GM19455 (cell line): ENCODE measurements around the gene TAS2R3.
"Not testable (repeated sequence)": the region's sequence is repeated elsewhere in the genome, so short reads cannot be mapped to it uniquely, and the experiment has no call there.

ENCODE experiments used
- ATAC-seq: cut with Tn5 transposase; IDR thresholded peaks from one replicate; pipeline ENCODE4 v1.9.1; 2021; ENCODE audit not compliant: unreplicated experiment

Gene TAS2R3, protein sequence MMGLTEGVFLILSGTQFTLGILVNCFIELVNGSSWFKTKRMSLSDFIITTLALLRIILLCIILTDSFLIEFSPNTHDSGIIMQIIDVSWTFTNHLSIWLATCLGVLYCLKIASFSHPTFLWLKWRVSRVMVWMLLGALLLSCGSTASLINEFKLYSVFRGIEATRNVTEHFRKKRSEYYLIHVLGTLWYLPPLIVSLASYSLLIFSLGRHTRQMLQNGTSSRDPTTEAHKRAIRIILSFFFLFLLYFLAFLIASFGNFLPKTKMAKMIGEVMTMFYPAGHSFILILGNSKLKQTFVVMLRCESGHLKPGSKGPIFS

DNA sequence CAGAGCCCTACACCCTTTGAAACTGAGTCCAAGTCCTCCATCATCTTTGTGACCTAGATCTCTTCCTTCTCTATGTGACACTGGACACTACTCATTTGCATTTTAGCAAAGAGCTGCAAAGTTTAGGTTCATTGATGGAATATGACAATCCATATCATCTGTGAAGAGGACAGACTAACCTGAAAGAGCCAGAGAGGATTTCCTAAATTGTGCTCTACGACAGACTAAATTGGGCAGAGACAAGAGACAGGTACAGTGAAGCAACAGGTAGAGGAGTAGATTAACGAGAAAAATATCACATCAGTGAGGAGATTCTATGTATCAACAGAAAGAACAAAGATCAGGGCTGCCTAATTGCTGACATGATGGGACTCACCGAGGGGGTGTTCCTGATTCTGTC, at the start of gene TAS2R3:
Gene TAS2R3, plus strand, starts transcription at position 301 of the 400 bp plus-strand sequence. Its CDS starts 62 bp downstream, at position 363.
- no peak for ATAC-seq

DNA sequence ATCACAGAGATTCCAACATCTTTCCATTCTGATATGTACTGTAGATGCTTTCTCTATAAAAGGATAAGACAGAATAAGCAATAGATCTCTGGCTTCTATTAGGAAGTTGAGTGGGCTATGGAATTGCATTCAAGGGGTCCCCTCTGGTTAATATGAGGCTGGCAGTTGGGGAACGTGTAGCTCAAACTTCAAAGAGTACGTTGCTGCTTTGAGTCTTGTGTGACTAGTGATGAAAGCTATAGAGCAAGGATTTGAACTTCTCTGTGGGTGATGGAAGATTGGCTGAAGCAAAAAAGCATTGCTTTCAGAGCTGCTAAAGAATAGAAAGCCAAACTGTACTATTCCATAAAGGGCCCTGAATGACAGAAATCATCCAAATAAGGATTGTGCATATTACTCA, 49.3 kb upstream of the TAS2R3 start:
- no peak for ATAC-seq

DNA sequence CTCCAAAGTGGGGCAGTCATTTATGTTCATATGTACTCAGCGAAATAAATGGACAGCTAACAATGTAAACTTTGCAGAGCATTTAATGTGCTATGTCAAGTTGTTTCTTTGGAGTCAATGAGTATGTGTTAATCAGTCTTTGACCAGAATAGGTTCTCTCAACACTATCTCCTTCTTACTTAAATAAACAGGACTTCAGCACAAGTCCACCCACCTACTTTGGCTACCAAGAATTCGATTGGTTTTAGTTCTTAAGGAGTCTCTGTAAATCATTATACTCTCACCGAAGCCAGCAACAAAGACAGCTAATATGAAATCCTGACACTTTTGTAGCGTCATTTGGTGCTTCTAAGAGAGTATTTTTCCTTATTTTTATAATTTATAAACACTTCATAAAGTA, 48.9 kb upstream of the TAS2R3 start:
- ATAC-seq, result no peak

DNA sequence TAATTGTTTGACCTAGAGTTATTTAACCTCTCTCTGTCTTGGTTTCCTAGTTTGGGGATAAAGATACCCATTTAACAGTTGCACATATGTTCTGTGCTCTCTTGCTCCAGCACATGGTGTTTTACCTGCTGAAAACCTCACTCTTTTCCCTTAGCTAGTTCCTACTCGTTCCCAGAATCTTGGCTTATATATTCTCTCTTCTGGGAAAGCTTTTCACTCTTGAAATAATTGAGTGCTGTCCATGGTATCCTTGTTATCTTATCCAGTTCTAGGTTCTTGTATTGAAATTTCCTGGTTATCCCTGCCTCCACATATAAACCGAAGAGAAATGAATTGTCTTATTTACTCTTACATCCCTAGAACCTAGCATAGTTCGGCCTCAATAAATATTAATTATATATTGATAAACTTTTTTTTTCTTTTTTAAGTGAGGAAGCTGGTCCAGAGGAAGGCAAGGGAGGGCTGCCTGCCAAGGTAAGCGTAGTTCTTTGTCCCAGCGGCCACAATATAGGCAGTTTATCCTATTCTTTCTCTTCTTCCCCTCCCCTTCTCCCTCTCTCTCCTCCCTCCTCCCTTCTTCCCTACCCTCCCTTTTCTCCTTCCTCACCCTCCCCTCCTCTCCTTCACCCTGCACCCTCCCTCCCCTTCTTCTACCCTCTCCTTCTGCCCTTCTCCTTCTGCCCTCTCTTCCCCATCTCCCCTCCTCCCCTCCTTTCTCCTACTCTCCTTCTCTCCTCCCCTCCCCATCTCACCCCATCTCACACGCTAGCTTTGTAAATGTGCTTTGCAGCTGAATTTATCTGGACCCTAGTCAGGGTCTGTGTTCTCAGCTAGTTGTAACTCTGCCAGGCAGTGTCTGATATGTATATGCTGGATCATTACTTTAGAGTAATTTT, 47.9 kb upstream of the TAS2R3 start:
- no peak for ATAC-seq

DNA sequence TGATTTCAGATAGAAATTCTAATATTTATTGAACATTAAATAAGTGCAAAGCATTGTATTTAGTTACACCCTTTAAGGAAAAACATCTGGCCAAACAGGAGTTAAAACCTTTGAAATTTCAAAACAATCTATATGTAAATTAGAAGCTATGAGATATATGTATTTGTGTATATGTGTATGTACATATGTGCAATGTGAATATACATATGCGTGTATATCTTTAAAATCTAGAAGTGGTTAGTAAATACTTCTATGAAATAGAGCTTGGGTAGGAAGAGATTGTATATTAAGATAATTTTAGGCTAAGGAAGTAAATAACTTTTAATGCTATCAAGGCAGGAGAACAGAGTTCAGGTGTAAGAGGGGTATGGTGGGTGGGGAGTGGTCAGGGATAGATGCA, 46.4 kb upstream of the TAS2R3 start:
- no peak for ATAC-seq

DNA sequence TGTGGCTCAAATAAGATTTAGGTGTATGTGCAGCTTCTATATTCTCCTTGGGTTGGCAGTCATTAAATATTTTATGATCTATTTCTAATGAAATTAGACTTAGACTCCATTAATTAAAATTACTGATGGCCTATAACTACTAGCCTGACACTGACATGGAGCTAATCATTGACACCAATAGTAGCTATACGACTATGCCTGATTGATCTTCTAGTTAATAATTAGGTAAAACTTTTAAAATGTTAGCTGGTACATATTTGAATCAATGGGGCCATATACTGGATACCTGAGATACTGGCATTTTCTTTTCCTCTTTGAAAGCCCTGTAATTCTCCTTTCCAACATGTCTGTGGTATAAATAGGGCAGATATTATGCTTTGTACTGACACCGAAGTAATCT, 41.4 kb upstream of the TAS2R3 start:
- ATAC-seq, result no peak

DNA sequence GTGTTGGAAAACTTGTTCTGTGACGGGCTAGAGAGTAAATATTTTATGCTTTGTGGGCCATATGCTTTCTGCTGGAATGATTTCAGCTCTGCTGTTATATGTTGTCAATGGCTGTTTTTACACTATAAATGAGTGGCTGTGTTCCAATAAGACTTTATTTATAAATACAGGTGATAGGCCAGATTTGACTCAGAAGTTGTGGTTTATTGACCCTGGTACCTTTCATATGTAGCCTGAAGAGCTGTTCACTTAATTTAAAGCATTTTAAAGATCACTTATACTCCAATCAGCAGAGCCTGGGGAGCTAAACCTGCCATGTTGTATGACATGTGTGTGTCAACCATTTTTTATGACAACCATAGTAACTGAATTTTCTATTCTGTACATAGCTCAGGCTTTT, 34.9 kb upstream of the TAS2R3 start:
- no peak for ATAC-seq

DNA sequence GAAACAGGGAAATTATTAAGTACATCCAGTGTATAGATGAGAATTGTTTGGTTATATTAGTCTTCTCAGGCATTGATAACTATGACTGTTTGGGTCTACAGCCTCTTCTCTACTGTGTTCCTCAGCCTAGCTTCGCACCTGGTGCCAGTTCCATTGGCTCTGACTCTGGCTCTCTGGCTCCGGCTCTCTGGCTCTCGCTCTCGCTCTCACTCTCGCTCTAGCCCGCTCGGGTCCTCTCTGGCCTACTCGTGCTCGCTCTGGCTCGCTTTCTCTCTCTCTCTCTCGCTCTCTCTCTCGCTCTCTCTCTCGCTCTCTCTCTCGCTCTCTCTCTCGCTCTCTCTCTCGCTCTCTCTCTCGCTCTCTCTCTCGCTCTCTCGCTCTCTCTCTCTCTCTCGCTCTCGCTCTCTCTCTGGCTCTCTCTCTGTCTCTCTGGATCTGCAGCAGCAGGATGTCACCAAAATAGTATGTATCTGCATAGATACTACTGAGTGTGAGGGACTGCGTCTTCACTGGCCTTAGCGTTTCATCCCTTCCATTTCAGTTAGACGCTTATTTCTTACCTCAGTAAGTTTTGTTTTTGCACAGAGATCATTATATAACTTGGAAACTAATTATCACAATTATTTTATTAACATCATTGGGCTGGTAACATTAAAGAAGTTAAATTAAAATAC, 32.3 kb upstream of the TAS2R3 start:
- ATAC-seq, result no peak

DNA sequence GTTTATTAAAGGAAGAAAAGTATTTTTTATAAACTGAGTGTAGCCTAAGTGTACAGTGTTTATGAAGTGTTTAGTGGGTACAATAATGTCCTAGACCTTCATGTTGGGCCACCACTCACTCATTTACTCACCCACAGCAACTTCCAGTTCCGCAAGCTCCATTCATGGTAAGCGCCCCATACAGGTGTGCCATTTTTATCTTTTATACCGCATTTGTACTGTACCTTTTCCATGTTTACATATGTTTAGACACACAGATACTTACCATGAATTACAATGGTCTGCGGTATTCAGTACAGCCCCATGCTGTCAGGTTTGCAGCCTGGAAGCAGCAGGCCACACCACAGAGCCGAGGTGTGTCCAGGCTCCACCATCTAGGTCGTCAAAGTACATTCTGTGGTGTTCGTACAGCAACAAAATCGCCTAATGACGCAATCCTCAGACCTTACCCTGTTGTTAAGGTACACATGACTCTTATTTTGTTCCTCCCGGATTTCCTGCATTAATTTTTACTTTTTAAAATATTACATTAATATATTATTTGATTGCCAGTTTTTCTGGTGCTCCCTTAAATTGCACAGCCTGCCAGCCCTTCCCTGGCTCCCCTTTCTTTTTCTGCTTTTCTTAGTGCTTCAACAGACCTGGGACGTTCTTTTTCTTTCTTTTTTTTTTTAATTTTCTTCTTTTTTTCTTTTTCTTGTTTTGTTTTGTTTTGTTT, 26.6 kb upstream of the TAS2R3 start:
- no peak for ATAC-seq

DNA sequence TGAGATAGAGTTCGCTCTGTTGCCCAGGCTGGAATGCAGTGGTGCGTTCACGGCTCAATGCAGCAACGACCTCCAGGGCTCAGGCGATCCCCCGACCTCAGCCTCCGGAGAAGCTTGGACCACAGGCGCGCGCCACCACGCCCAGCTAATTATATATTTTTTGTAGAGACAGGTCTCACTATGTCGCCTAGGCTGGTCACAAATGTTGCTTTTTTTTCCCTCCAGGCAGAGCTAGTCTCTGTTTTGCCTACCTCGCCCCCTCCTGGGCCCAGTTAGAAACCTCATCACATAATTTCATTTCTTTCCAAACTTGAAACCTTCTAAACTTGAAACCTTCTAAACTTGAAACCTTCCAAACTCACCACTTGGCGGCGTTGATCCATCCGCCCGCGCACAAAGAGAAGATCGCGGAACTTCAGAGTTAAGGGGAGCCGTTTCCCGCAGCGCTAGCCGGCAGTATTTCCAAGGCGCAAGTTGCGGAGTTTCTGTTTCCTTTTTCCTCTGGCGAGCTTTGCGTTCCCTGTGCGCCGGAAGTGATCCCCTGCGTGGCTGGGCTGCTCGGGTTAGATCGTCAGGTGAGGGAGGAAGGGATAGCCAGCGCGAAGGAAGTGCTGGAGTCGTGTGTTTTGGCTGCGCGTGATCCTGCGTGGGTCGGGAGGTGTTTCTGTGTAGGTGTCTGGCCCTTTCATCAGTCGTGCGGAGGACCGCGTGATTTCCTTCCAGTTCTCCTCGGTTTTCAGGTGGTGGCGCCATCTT, 25.9 kb upstream of the TAS2R3 start, which contains the start of gene SSBP1:
Gene SSBP1, plus strand, starts transcription at position 523 of the 756 bp plus-strand sequence. CDS start 809 bp downstream, outside the sequence.
- peak; percentile 90 for ATAC-seq

DNA sequence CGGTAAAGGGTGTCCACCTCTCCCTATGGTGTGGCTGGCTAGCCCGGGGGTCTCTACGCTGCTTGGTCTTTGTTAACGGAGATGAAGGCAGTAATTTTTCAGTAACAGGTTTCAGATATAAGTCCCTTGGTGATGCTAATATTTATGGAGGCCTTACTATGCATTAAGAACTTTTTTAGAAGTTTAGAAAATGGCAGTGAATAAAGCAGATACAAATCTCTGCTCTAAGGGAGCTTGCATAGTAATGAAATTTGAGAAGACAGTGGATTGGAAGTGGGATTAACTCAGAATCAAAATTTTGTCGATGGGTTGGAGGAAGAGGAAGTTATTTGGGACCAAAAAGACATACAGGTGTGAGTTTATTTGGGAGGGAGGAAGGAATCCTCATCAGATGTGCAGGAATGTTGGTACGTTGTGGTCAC, 25.3 kb upstream of the TAS2R3 start:
- no peak for ATAC-seq

DNA sequence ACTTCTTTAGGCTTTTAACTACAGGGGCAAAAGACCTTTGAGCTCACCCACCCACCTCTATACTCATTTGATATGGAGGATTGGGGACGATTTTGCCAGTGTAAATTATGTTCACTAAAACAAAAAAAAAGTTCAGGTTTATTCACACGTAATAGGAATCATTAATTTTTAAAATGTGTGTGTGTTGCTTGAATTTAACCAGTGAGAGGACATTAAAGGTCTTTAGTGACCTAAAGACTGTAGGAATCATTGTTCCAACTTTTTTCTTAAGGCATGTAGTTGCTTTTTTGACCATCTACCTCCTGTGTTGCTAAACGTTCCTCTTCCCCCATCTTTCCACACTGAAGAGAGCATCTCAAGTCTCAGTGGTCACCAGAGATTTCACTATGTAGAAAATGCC, 24.6 kb upstream of the TAS2R3 start:
- ATAC-seq, result no peak

DNA sequence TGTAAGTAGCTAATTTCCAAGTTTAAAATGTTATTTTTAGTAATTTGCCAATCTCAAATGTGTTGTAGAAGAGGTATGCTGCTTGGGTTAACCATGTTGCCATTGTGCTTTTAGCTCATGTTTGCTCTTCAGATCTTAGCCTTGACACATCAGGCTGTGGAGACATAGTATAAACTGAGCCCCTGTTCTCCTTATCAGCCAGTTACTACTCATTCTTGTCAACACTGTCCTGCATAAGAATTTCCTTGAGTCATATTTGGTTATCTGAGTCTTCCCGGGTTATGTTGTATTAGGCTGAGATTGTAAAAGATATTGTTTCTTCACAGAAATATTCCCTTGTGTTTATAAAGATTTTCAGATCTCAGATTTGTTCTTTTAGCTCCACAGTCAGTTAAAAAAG, 21.7 kb upstream of the TAS2R3 start:
- no peak for ATAC-seq

DNA sequence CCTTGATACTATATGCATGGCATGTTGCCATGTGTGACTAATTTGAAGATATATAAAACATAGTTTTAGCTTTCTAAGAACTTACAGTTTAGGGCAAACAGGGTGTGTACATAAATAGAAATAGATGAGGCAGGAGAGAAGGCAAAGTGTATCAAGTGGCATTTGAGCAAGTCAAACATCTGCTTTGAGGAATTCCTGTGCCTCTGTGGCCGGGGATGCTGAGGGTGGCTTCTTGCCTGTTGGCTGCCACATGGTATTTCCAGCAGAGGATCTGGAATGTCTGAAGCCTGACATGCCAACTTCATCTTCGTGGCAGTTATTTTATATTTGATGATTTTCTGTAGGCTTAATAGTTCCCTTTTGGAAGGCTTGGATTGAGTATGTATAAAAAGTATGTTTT, 19.8 kb upstream of the TAS2R3 start:
- ATAC-seq, result no peak

DNA sequence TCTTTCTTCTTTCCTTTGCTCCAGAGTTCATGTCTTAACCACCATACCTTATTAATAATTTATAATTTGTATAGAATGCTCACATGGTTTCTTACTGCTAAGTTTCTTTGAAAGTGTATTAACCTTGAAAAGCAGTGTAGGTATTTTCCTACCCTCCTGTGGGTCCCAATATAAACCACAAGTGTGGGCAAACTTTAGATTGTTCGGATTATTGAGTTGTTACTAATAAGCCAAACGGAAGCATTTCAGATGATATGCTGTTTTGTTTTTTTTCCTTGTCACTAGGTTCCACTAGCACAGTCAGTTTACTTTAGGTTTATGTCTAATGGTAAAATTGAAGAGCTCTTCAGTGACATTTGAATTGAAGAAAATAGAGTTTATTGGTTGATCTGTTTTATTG, 15.5 kb upstream of the TAS2R3 start:
- no peak for ATAC-seq

DNA sequence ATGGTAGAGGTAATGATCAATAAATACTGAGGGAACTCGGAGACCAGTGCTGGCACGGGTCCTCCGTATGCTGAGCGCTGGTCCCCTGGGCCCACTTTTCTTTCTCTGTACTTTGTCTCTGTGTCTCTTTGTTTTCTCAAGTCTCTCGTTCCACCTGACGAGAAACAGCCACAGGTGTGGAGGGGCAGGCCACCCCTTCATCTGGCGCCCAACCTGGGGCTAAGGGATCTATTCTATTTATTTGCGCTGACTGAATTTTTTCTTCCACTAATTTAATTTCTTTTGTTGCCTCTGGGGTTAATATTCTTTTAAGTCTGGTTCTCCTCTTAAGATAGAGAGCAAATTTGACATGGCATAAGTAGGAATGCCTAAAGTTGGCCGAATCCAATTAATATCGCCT, 12.0 kb upstream of the TAS2R3 start:
- ATAC-seq, result not testable (repeated sequence)

DNA sequence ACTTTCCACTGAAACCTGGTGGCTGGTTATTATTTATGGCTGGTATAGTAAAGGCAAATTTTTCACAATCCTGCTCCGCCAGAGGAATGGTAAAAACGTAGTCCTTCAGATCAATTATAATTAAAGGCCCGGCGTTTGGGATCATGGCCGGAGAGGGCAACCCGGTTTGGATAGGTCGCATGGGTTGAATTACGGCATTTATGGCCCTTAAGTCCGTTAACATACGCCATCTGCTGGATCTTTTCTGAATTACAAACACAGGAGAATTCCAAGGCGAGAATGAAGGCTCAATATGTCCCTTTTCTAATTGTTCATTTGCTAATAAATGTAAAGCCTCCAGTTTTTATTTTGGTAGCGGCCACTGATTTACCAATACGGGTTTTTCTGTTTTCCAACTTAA, 11.3 kb upstream of the TAS2R3 start:
- ATAC-seq, result no peak

DNA sequence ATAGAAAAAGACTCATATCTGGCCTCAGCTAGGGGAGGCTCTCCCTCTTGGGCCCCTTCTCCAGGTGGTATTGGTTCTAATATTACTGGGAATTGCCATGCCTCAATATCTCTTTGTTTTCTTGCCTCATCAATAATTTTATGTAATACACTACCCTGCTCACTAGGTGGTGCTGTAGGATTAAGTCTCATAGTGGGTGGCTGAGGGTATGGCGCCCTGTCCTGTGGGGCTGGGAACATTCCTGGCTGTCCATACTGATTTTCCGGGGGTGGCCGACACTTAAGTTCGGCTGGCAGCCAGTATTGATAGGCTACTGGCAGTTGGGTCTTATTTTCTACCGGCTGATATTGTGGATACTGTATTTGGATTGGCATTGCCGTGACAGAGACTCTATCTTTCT, 9.0 kb upstream of the TAS2R3 start:
- ATAC-seq, result no peak

DNA sequence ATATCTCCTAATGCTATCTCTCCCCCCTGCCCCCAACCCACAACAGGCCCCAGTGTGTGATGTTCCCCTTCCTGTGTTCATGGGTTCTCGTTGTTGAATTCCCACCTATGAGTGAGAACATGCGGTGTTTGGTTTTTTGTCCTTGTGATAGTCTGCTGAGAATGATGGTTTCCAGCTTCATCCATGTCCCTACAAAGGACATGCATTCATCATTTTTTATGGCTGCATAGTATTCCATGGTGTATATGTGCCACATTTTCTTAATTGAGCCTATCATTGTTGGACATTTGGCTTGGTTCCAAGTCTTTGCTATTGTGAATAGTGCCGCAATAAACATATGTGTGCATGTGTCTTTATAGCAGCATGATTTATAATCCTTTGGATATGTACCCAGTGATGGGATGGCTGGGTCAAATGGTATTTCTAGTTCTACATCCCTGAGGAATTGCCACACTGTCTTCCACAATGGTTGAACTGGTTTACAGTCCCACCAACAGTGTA, 6.2 kb downstream of the TAS2R3 start:
- ATAC-seq, result not testable (repeated sequence)

DNA sequence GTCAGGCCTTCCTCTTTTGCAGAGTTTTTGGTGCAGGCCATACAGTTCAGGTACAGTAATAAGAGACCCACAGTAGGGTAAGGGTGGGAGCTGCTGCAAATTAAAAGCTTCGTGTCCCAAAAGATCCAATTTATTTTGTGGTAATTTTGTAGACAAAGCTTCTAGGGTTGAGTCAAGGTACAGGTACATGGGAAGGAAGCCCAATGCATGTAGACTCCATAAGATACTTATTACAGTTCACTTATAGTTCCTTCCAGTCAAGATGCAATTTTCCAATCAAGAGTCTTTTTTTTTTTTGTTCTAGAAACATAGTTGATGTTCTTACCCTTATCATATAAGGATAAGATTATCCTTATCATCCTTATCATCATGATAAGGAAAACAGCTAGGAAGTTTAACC, 12.5 kb downstream of the TAS2R3 start, which contains the start of gene TAS2R4:
Gene TAS2R4, plus strand, starts transcription at position 301 of the 400 bp plus-strand sequence. CDS start 1,815 bp downstream, outside the sequence.
- ATAC-seq, result no peak
